ENCODE results near the gene MEF2C.

Gene MEF2C

DNA sequence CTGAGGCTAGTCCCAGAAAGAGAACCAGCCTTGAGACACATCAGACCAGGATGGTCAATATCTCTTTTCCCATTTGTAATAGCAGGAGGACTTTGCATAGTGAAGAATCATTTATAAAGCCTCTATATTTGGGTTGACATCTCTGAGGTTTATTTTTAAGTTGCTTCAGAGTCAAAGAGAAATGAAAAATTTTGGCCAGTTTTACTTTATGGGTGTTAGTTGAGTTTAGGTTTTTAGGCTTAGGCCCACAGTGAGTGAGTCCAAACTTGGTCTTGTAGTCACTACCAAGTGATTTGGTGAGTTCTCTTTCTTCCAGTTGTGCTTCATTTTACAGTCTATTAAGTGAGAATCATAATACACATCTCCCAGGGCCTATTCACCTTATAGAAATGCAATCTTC is 5.3 kb upstream of the MEF2C start:
- no peak for DNase-seq (ENCODE audit: low read depth)

GRCh38 chr5:88887342-88887741 is 4.4 kb upstream of the MEF2C start:
- no peak for DNase-seq (ENCODE audit: low read depth)

- no peak for DNase-seq (ENCODE audit: low read depth)
Measured at GRCh38 chr5:88886746-88887341, 3.9 kb upstream of the MEF2C start.

- DNase-seq (ENCODE audit: low read depth), result no peak
Measured at GRCh38 chr5:88886252-88886651, 3.3 kb upstream of the MEF2C start.

DNA sequence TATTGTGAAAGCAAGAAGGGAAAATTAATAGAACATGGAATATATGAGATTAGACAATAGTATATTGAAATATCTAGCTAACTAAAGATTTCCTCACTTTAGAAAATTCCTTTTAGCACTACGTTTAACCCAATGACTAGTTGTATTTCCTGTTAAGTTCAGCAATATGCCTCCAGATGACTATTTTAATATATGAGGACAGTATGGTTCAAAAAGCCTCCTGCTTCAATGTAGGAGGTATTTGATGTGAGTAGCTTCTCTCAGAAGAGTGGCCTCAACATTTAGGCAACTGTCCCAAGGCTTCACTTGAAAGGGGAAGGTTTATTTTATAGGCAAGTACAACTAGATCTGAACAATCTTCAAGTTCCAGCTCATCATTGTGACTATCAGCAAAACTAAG is 2.0 kb upstream of the MEF2C start:
- no peak for DNase-seq (ENCODE audit: low read depth)

- no peak for DNase-seq (ENCODE audit: low read depth)
Measured at GRCh38 chr5:88884608-88884877, 1.6 kb upstream of the MEF2C start.

GRCh38 chr5:88883836-88884607 is 1.0 kb upstream of the MEF2C start:
- DNase-seq (ENCODE audit: low read depth), result no peak

GRCh38 chr5:88882276-88883038 is 527 bp downstream of the MEF2C start:
- DNase-seq (ENCODE audit: low read depth), result no peak

DNA sequence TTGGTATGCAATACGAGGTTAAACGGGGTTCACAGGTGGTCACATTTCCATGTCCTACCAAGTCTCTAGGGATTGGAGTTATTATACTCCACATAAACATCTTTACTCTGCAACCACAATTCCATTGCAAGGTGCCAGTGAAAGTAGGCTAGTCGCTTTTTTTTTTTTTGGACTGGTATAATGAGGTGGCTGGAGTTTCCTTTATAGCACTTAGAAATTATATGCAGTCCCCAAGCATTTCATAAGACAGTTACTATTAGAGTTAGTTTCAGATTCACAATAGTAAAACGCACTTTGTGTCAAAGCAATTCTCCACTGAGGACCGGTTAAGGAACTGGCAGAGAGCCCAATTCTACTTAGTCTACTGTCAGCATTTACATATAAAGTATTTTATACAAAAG is 1.4 kb downstream of the MEF2C start:
- no peak for DNase-seq (ENCODE audit: low read depth)

- DNase-seq (ENCODE audit: low read depth), result no peak
Measured at GRCh38 chr5:88880201-88880600, 2.8 kb downstream of the MEF2C start.

DNA sequence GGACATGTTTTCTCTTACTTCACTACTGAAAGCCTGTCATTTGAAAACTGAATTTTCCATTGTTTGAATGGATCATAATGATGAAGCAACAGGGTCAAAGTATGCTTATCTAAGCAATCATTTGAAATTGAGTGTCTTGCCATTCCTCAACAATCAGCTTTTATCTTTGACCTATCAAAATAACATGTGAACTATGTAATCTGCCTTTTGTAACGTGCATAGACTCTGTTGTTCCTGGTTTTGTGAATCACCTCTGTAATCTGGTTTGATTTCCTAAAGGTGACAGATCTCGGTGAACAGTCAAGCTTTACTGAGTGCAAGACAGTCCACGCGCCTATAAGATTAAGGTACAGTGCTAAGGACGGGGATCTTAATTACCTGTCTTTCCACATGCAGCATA is 3.3 kb downstream of the MEF2C start:
- DNase-seq (ENCODE audit: low read depth), result no peak

DNA sequence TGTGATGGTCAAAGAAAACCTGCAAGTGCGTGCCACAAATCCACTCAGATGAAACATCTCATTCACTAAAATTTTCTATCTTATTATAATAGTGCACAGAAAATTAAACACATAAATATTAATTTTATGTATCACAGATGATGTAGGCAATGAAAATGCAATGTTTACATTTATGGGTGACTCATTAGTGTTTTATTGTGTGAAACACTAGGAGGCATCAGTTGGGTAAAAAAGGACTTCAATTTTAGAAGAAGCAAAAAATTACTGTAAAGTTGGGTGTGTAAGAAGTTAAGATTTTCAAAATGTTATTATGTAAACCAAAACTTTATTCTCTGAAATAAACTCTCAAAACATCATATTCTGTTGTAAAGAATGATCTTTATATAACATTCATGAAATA is 4.0 kb downstream of the MEF2C start:
- DNase-seq (ENCODE audit: low read depth), result no peak

DNA sequence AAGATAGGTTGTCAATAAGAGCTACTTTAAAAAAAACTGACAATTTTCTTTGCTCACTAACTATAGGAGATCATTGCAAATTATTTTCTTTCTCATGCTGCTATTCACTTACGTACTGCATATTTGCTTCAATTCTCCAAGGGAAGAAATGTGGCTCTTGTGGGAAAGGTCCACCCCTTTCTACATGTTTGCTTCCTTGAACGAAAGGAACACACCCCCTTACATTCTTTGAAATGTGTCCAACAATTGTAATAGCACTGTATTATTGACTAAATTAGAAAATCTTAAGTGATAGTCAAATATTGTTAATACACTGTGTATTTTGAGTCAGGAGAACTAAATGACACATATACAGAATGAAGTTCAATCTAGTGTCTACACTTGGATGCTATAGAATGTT is 5.2 kb downstream of the MEF2C start:
- no peak for DNase-seq (ENCODE audit: low read depth)

GRCh38 chr5:88876714-88877113 is 6.3 kb downstream of the MEF2C start:
- DNase-seq (ENCODE audit: low read depth), result no peak

- no peak for DNase-seq (ENCODE audit: low read depth)
Measured at GRCh38 chr5:88875341-88876234, 7.4 kb downstream of the MEF2C start.

GRCh38 chr5:88873447-88873846 is 9.5 kb downstream of the MEF2C start:
- DNase-seq (ENCODE audit: low read depth), result no peak

- no peak for DNase-seq (ENCODE audit: low read depth)
Measured at GRCh38 chr5:88872971-88873370, 10.0 kb downstream of the MEF2C start.

DNA sequence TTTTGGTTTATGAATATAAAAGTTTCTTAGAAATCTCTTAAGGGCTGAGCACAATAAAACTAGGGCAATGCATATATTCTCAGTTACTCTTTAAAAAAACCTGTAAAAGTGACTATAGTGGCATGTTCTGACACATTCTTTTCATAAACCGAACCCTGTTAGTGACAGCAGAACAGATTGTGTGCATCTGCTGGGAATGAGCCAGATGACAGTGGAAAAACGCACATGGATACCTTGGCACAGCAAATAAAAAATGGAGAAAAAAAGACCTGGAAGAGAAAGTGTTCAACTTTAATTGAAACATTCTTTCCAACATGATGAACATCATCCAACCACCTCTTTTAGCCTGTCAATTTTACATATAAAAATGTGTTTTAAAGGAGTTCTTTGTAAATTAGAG is 12.7 kb downstream of the MEF2C start:
- no peak for DNase-seq (ENCODE audit: low read depth)

- no peak for DNase-seq (ENCODE audit: low read depth)
Measured at GRCh38 chr5:88868468-88869068, 14.4 kb downstream of the MEF2C start.

- DNase-seq (ENCODE audit: low read depth), result no peak
Measured at GRCh38 chr5:88867638-88868037, 15.3 kb downstream of the MEF2C start.

GRCh38 chr5:88863523-88863922 is 19.5 kb downstream of the MEF2C start:
- no peak for DNase-seq (ENCODE audit: low read depth)

DNA sequence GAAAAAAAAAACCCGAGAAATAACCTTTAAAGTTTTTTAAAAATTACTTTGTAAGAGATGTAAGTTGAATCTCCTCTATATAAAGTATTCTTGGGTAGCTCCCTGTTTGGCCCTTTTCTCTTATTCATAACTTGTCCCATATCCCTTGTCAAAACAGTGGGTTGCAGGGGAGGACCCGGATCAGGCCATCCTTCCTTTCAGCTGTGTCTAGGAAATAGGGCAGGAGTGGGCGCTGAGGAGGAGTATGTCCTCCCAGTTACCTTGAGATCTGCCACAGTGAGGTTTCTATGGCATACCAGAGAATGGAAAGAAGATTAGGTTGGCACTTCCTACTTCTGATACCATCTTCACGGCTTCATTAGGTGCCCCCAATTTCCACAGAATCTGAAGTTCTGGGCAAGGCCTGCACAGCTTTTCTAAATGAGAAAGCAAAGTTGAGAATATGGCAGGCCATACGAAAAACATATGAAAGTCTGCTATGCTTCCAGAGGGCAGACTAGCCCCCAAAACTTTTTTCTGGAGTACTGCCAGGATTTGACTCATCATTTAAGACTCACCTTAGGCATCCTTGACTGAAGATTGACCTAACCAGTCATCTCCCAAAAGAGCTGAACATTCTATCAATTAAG is 20.3 kb downstream of the MEF2C start:
- DNase-seq (ENCODE audit: low read depth), result no peak

Data from stimulated activated CD8-positive, alpha-beta memory T cell treated with anti-CD3 and anti-CD28 coated beads, Interleukin-4, amount 100 ng/mL, for 24 hours (primary cell).